Activated T-cell treated with anti-CD3 and anti-CD28 coated beads for 4 hours (primary cell): ENCODE measurements around the gene HOXA5.

ENCODE experiments used
- DNase-seq: peaks from one replicate; pipeline ENCODE4 v3.0.0-alpha.2; 2020

Gene HOXA5

DNA sequence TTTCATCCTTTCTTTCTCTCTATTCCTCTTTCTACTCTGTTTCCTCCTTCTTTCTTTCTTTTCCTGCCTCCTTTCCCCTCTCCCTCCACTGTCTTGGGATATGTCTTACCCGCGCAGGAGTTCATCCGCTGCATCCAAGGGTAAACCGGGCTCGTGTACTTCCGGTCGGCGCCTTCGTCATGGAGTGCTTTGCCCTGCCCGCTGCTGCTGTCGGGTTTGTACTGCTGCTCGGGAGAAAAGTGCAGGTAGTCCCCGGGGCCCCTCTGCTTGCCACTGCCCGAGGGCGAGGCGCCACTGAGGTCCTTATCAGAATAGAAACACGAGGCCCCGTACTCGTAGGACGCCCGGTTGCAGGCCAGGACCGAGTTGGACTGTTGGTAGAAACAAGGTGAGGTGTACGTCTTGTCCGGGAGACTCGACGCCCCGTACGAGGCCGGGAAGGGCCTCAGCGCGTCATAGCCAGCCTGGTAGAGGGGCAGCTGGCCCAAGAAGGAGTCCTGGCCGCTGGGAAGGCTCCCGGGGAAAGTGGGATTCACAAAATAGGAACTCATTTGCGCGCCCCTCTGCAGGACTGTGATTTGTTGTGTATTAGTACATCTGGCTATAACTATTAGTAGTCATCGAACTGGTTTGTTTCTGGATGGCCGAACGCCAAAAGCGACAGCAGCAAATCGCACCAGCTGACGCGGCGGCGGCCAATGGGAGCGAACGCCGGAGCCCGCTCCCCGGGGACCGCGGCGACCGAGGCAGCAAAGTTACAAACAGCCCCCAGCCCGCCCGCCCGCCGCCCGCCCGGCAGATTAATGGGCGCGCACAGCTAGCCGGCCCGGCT is 3.9 kb upstream of the HOXA5 start, which contains the start of gene HOXA6:
Gene HOXA6 (minus strand): TSS at position 576 of the 832 bp plus-strand sequence. CDS start 25 bp downstream, at position 551.
- no peak for DNase-seq

DNA sequence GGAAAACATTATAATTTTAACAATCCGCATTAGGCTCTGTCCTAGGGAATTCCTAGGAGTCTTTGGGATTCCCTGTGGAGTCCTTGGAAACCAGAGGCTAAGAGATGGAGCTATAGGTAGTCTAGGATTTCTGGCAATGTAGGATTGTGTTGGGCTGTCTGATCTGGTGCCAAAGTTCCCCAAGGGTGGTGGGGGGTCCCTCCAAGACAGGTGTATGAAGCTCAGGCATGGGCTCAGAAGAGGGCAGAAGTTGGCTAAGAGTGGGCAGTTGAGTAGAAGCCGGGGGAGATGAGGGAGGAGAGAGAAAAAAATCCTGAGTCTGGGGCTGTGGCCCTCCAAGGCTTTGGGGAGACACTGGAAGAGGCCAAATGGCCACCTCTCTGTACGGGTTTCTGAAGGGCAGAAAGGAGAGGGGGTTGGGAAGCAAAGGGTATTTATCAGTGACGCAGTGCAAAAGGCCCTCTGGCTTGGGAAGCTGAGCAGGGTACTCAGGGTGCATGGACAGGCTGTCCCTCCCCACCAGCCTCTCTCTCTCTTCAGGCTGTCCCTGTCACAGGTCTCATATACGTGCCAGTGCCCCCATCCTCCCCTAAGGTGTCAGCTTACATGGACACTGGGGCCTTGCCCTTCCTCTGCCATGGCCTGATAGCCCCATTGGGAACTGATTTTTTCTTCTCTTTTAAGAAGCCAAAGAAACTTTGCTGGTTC is 3.2 kb upstream of the HOXA5 start:
- DNase-seq, result no peak

DNA sequence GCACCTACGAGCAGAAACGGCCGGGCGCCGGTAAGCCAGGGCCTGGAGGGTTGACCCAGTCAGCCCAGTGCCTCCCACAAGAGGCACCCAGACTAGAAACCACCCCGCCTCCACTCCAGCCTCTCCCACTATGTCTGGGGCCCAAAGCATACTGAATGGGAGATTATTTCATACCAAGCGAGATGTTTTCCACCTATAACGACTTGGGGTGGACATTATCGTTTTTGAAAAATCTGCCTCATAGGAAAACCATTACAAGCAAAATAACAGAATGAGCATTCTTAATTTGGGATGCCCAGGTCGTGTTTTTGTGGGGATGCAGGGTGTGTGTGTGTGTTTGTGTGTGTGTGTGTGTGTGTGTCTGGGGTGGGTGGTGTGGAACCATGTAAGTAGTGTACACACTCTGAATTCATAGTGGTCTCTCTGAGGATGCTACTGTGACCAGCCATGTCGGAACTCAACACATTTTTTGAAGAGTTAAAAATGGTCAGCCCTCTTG is 2.5 kb upstream of the HOXA5 start:
- no peak for DNase-seq

DNA sequence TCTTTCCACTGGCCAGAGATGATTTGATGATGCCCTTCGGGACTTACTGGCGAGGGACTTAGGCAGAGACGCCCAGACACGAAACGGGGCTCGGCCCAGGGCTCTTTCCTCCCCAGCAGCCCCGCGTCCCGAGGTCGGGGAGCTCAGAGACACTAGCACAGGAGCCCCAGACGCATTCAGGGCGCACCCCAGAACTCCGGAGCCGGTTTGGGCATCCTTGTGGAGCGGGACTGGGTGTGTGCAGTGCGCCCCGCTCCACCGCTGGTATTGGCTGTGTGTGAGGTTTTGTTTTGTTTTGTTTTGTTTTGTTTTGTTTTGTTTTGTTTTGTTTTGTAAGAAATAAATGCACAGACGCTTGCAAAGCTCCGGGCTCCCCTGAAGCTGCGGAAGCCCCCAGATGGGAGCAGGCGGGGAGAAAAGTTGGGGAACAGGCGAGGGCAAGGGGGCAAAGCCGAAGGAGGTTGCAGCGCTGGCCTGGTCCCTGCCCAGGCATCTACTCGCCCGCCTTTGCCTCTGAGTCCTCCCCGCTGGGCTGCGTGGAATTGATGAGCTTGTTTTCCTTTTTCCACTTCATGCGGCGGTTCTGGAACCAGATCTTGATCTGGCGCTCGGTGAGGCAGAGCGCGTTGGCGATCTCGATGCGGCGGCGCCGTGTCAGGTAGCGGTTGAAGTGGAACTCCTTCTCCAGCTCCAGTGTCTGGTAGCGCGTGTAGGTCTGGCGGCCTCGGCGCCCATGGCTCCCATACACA is 1.9 kb upstream of the HOXA5 start:
- no peak for DNase-seq

DNA sequence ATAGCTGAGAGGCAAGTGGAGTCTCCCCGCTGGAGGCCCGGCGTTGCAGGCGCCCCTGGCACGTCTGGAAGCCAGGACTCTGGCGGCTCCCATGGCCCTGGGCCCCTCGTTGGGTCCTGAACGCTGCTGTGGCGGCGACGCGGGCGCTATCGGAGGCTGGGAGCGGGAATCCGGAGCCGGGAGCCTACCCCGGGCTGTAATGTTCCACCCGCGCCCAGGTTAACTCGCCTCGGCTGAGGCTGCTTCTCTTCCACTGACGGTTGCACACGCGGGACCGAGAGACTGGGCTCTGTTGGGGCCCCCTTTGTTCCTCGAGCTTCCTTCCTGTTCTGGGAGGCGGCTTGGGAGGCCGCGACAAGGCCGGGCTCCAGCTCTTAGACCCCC is 1.3 kb upstream of the HOXA5 start:
- no peak for DNase-seq

DNA sequence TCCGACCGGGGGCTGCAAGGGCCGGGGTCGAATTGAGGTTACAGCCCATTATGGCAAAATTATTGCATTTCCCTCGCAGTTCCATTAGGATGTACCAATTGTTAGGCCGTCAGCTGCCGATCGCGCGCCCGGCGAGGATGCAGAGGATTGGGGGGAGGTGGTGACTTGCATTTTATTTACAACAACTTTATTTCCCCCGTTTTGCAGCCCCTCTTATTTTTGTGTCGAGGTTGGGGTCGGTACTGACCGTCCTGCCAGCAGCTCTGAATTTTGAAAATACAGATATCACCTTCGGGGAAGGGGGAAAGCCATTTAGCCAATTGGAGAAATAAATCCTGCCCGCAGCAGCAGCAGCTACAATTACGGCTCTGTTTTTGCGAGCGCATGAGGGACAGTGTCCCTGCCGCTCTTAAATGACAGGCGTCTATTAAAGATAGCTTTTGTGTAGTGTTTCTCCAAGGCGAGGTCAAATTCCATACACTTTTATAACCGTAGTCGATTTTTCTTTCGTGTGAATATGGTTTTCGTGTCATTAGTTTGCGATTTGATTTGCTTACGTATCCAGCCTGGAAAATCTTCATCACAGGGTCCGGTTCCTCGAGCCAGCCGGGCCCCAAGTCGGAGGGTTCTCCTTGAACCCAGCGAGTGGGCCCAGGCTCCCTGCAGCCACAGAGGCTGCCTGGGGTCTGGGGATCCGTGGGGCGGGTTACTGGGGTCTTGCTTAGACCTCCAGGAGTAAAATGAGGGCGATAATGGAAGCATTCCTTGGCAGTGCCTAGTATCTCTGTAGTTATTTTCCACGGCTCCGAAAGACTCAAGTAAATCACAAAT is 684 bp upstream of the HOXA5 start:
- DNase-seq, result no peak

DNA sequence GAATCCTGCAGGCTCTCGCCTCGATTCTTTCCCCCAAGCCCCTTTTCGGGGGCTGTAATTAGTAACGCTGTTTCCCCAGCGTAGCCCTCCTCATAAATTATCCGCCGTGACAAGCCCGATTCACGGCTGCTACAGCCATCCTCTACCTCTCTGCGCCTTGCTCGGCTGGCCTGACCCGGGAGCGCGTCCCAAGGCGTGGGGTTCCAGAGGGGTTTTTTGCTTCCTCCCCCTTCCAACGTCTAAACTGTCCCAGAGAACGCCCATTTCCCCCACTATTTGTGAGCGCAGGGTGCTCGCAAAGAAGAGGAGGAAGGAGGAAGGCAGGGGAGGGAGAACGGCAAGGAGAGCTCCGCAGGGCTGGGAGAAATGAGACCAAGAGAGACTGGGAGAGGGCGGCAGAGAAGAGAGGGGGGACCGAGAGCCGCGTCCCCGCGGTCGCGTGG is 880 bp downstream of the HOXA5 start:
- no peak for DNase-seq

DNA sequence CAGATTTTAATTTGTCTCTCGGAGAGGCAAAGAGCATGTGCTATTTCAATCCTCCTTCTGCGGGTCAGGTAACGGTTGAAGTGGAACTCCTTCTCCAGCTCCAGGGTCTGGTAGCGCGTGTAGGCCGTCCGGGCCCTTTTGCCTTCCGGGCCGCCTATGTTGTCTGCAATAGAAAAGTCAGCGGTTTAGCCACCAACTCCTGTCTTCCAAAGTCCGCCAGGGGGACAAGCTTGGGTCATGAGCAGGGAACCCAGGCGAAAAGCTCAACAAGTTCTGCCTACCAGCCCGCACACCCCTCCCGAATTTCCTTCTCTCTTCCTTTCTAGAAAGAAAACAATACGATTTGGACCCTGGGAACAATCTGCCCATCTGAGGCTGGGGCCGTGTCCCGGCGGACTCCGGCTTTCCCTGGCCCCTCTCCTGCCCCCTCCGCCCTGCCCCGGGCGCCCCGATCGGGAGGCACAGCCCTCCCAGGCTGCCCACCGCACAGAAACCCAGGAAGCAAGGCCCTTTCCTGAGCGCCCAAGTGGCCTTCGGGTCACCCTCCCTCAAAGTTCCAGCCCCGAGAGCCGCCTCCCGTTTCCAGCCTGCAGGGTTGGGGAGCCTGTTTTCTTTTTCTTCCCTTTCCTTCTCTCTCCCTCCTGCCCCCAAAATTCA is 1.4 kb downstream of the HOXA5 start:
- no peak for DNase-seq

DNA sequence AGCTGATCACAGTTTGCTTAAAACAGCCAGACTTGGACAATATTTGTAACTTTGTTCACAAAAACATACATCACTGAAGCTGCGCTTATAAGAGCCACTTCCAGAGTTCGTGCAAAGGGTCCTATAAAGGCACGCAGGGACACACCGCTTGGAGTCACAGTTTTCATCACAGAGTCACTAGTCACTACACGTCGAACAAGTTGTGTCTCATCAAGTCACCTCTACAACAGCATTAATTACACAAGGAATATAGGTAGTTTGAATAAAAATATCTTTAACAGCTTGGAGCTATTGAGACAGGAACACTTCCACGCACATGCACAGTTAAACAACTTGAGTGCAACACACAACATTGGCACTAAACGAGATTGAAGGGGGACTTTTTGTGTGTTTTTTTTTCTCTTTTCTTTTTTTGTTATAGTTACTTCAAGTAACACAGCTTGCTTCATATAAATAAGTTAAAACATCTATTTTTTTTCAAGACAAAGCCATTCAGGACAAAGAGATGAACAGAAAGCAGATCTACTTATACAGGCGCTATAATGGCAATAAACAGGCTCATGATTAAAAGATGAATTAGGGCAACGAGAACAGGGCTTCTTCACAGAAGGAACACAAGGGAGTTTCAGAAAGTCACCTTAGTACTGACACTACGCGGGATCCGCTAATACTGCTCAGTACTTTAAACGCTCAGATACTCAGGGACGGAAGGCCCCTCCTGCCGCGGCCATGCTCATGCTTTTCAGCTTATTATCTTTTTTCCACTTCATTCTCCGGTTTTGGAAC is 2.2 kb downstream of the HOXA5 start:
- no peak for DNase-seq

DNA sequence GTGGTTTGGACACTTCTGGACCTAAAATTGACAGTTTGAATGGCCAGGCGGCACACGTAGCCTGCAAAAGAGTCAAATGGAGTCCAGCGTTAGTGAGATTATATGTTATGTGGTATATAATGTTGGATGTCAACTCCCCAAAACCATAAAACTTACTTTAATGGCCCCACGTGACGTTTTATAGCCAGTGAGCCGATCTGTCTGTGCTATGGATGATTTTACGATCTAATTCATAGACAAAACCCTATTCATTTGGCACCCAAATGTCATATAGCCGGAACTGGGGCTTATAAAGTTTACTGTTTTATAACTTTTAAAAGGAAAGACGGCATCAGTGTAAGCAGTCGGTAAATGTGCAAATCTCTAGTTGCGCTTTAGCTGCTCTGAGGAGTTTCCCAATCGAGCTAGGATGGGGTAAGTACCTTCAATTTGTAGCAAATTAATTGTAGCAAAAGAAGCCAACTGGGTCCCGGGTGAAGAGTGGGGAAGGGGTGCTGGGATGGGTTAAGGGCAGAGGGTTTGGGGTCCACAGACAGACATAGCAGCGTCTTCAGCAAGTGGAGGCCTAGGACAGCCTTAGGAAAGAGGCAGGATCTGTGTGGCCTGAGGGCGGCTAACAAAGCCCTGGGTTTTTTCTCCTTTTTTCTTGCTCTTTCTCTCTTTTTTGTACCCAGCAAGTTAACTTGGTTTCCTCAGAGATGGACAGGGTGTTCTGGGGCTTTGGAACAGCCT is 3.2 kb downstream of the HOXA5 start:
- DNase-seq, result no peak

DNA sequence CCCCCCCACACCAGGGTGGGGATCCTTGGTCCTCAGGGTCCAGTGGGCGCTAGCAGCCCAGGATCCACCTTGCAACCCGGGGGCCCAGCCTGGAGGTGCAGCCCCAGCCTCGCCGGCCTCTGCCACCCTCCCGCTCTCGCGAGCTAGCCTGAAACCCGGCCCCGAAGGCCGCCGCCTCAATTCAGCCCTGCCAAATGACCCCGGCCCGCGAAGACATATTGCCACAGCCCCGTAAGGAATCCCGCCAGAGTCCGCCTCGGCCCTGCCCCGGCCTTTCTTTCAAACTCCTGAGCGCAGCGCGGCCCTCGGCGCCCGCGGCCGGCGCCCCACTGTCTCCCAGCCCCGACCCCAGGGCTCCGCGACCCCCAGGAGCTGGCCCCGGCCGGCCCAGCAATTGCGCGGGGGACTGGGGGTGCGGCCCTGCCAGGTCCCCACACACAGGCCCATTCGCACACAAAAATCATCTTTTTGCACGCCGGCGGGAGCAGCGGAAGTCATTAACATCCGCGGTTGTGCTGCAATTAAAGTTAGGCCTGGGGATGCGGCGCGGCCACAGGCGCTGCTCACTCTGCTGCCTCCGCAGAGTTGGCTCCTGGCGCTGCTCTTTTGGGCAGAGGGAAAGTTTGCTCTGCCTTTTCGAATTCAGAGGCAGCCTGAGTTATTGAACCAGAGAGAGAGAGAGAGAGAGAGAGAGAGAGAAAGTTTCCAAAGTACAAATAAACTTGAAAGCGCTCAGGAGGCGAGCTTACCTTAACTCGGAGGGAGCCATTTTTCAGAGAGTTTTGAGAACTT is 4.0 kb downstream of the HOXA5 start:
- no peak for DNase-seq

DNA sequence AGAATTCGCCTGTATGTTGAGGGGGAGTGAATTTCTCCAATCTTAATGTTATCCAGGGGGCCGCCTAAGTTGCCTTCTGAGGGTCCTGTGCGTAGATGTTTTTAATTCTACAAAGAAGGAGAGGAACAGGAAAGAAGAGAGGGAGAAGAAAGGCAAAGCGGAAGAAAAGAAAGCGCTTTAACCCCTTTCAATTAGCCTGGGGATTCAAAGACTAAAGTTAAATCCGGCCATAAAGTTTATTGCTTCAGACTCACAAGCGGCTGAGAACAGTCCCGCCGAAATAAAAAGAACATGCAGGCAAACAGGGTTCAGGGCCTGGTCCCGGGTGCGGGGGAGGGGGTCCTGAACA is 4.5 kb downstream of the HOXA5 start:
- no peak for DNase-seq

DNA sequence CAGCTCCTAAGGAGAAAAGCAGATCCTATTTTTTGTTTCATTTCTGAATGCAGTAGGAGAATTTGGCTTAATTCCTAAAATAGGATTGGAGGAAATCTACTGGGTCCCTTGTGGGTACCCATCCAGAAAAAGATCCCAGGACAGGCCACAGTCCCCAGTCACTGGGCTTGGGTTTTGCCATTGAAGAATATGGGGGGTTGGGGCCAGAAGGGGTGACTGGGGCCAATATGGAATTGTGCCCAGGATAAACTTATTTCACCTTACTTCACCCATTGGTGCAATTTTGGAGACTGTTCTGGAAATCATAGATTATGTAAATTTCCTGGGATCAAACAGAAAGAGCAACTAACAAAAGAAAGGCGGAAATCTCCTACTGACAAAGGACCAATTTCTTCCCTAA is 5.0 kb downstream of the HOXA5 start:
- DNase-seq, result no peak

DNA sequence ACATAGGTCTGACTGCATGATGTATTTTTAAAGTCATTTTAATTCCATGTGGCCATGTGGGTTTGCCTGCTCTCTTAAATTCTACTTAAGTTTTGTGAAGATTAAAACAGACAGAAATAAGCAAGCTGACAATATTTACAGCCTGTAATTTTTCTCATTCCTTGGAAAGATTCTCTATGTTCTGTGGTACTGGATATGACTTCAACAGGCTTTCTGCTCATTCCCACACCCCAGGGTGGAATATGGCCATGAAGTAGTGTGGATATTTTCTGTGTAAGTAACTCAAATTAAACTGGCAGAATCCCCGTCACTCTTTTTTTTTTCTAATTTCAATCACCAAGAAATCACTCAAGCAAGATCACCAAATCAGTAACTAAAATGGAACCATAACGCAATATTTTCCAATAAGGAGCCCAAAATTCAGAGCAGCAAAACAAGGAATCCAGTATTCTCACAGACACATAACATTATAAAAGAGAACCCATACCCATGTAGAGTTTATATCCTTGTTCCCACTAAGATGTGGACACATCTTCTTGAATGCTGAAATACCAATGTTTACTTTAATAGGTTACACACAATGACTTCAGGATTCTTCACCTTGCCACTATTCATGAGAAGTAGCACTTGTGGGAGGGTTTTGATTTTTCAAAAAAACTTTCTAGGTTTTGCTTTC is 5.7 kb downstream of the HOXA5 start:
- DNase-seq, result no peak

DNA sequence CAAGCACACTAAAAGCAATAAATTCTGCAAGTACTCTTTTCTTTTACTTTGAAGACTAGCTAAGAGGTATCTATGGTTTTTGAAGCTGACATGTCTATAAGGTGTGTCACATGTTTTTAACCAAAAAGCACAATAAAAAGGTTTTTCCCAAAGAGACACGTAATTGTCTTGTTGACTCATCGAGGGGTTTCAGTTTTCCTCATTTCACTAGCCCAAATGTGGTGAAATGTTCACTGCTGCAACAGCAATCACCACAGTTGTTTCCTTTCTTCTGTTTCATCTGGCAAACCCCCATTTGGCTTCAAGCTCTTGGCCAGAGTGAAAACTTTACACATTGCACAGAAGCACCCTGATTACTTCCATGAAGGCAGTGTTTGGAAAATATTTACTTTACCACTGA is 9.1 kb downstream of the HOXA5 start:
- DNase-seq, result no peak

DNA sequence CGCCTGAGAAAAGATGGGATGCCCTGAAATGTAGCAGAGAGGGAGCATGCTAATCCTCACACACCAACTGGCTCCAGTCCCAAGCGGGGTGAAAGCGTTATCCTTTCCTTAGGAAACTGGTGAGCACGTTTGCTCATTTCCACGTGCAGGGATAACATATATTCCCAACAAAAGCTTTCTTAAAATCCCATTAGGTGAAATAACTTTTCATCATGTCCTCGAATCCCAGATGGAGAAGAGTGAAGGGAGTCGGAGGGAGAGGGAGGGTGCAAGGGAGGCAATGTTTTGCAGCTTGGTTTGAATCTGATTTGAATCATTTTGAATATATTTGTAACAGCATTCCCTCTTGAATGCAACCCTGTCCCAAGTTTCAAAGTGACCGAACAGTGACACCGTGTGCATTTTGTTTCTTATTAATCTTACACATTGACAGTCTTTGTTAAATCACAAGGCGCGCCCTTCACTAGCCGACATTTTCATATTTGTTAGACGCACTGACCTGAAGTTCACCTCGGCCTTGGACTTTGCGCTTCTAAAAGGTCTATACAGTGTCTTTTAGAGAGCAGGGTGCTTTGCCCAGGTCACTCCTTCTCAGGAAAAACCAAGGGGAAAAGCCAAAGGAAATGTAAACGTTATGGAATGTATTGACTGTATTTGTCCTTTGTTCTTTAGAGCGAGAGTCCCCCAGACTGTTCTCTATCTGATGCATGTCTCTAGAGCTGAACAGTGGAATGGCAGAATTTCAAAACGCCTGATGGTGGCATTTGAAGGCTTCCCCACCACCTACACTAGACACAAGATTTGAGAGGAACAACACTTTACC is 9.9 kb downstream of the HOXA5 start:
- no peak for DNase-seq

DNA sequence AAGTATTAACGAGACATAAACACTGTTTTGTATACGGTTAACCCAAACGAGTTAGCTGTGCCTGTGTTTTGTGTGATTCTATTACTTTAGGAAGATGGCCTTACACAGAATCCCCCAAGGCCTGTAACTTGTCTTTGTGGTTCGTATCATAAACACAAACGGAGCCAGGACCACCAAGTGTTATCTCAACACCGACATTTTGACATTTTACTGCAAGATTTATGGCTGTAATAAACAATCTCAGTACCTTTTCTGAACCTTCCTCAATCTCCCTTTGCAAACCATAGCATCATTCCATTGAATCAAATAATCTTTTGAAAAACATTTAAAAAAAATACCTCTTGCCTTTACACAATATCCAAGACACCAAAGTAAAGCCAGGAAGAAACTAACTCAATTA is 10.5 kb downstream of the HOXA5 start:
- DNase-seq, result no peak

DNA sequence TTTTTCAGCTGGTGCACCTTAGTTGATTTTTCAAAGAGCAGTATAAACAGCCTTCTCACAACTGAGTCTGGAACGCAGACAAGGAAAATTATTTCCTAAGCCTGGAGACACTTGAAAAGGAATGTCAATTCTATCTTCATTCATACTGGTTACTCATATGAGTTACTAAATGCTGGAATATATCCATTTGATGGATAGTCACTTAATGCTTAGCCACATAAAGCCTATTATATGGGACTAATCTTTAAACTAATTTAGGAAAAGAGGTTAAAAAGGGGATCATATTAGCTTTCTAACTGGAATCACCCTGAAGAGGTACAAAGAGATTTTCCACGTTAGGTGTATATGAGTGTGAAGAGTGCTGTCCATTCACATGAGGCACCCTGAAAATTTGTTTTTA is 11.3 kb downstream of the HOXA5 start:
- DNase-seq, result no peak
